Neuronal stem cell (in vitro differentiated cells): Measurements from ENCODE around the gene AKAP12.

ENCODE experiments used
- DNase-seq: peaks from one replicate; pipeline ENCODE4 v3.0.0-alpha.2; 2013; ENCODE audit warnings: low spot score
- H2AFZ ChIP-seq: one replicate; pipeline ENCODE4 v1.6.1; 2013; ENCODE audit warnings: mild to moderate bottlenecking, low read length, inconsistent platforms
- H2AK5ac ChIP-seq: 2 replicates; pipeline ENCODE4 v1.6.1; 2013; ENCODE audit warnings: low read depth, mild to moderate bottlenecking, inconsistent platforms, low read length, moderate library complexity, mixed read lengths
- H2BK120ac ChIP-seq: 2 replicates; pipeline ENCODE4 v1.6.1; 2013; ENCODE audit warnings: low read depth, mild to moderate bottlenecking, inconsistent platforms, low read length, moderate library complexity, mixed read lengths
- H2BK12ac ChIP-seq: one replicate; pipeline ENCODE4 v1.6.1; 2013; ENCODE audit warnings: low read length, inconsistent platforms
- H2BK15ac ChIP-seq: 2 replicates; pipeline ENCODE4 v1.6.1; 2013; ENCODE audit warnings: mild to moderate bottlenecking, low read length, inconsistent platforms, mixed read lengths
- H2BK5ac ChIP-seq: one replicate; pipeline ENCODE4 v1.6.1; 2013; ENCODE audit warnings: inconsistent platforms, mild to moderate bottlenecking, low read length, moderate library complexity
- H3K14ac ChIP-seq: one replicate; pipeline ENCODE4 v1.6.1; 2013; ENCODE audit warnings: low read length, inconsistent platforms
- H3K18ac ChIP-seq: 2 replicates; pipeline ENCODE4 v1.6.1; 2013; ENCODE audit warnings: low read length, inconsistent platforms
- H3K23ac ChIP-seq: 2 replicates; pipeline ENCODE4 v1.6.1; 2013; ENCODE audit warnings: low read depth, mild to moderate bottlenecking, mixed read lengths, low read length, inconsistent platforms; ENCODE audit not compliant: poor library complexity
- H3K27ac ChIP-seq: replicated peaks from 3 replicates; pipeline ENCODE4 v1.5.1; 2013; ENCODE audit warnings: low read length, inconsistent platforms
- H3K27me3 ChIP-seq, 3 experiments: 2 replicates each; pipeline ENCODE4 v1.6.1; 2013; ENCODE audit warnings: low read length in 3 of 3, mild to moderate bottlenecking in 2 of 3, inconsistent platforms in 1 of 3, low read depth in 1 of 3, mixed read lengths in 1 of 3, moderate library complexity in 1 of 3; ENCODE audit not compliant: control insufficient read depth in 3 of 3, insufficient read depth in 3 of 3
- H3K36me3 ChIP-seq, 2 donors: replicated peaks in 1 of 2; 2 replicates each; pipeline ENCODE4 v1.6.1; 2013; ENCODE audit warnings: low read length in 2 of 2; ENCODE audit not compliant: control insufficient read depth in 2 of 2, insufficient read depth in 2 of 2
- H3K4ac ChIP-seq: 2 replicates; pipeline ENCODE4 v1.6.1; 2013; ENCODE audit warnings: inconsistent platforms, mild to moderate bottlenecking, low read length, moderate library complexity
- H3K4me1 ChIP-seq, 2 donors: 1 replicate in 1 of 2; 2 replicates in 1 of 2; pipeline ENCODE4 v1.6.1; 2013; ENCODE audit warnings: low read length in 2 of 2, low read depth in 1 of 2; ENCODE audit not compliant: control insufficient read depth in 2 of 2, insufficient read depth in 1 of 2
- H3K4me2 ChIP-seq: one replicate; pipeline ENCODE4 v1.6.1; 2013; ENCODE audit warnings: mild to moderate bottlenecking, low read length, inconsistent platforms; ENCODE audit not compliant: insufficient read depth, poor library complexity, severe bottlenecking
- H3K4me3 ChIP-seq, 2 donors: 2 replicates each; pipeline ENCODE4 v1.5.1; 2013; ENCODE audit warnings: low read length in 2 of 2, mild to moderate bottlenecking in 2 of 2, inconsistent platforms in 1 of 2, moderate library complexity in 1 of 2
- H3K79me1 ChIP-seq: one replicate; pipeline ENCODE4 v1.6.1; 2013; ENCODE audit warnings: low read depth, mild to moderate bottlenecking, inconsistent platforms, low read length, moderate library complexity
- H3K9ac ChIP-seq: one replicate; pipeline ENCODE4 v1.6.1; 2013; ENCODE audit warnings: mild to moderate bottlenecking, low read depth, low read length, inconsistent platforms; ENCODE audit not compliant: poor library complexity
- H3K9me3 ChIP-seq, 2 donors: replicated peaks in 1 of 2; 2 replicates each; pipeline versions ENCODE3 to v1.6.1; 2013; ENCODE audit warnings: low read length in 2 of 2, mild to moderate bottlenecking in 2 of 2, inconsistent platforms in 1 of 2, low read depth in 1 of 2, mixed read lengths in 1 of 2, moderate library complexity in 1 of 2; ENCODE audit not compliant: control insufficient read depth in 2 of 2, insufficient read depth in 1 of 2
- H4K8ac ChIP-seq: one replicate; pipeline ENCODE4 v1.6.1; 2013; ENCODE audit warnings: low read depth, mild to moderate bottlenecking, inconsistent platforms, low read length, moderate library complexity
- H4K91ac ChIP-seq: one replicate; pipeline ENCODE4 v1.6.1; 2013; ENCODE audit warnings: low read length, low read depth, mild to moderate bottlenecking, inconsistent platforms; ENCODE audit not compliant: poor library complexity
- WGBS, 2 donors: extraction: QIAGEN DNeasy Blood & Tissue Kit; methylation state at CpG; one replicate each; pipeline ENCODE4 v1.1.7; 2013; ENCODE audit warnings: missing lambda C conversion rate in 2 of 2, mixed read lengths in 1 of 2; ENCODE audit not compliant: insufficient read length in 2 of 2, insufficient replicate concordance in 1 of 2; ENCODE audit errors: extremely low coverage in 2 of 2; 5-methylcytosine and 5-hydroxymethylcytosine counted together

Gene AKAP12

GRCh38 chr6:151324488-151324825 is 84.7 kb downstream of the AKAP12 start:
- Histone ChIP-seq H3K4me3 (no peak overlapping the region), H2AK5ac (no peak overlapping the region), H3K9ac (no peak overlapping the region), H3K36me3 (no peaks in the 10 kb centered on the region), H4K91ac (no peak overlapping the region), H3K27ac (no peak overlapping the region), H2BK15ac (no peak overlapping the region), H3K18ac (no peak overlapping the region), H3K14ac (no peak overlapping the region), H3K4me1 (peaks cover 4 to 6% of the 10 kb centered on the region in 2 donors), H3K79me1 (peaks cover 2% of the 10 kb centered on the region), H2BK5ac (no peak overlapping the region), H3K27me3 (peaks cover 0 to 1% (median 0%) of the 10 kb centered on the region in 3 experiments), H4K8ac (no peak overlapping the region), H3K9me3 (no peaks in the 10 kb centered on the region), H2AFZ (peak overlapping the region; percentile 63), H3K4ac (no peak overlapping the region), H2BK12ac (no peak overlapping the region), H2BK120ac (no peak overlapping the region), H3K23ac (no peak overlapping the region), H3K4me2 (no peak overlapping the region)
- WGBS, 2 donors, result no CpG with 5 or more reads among the region's 6 CpGs
- DNase-seq, result no peak

- H2AFZ ChIP-seq, result no peak overlapping the region
- no peak overlapping the region for H3K27ac ChIP-seq
- DNase-seq, result peak; percentile 15
- H3K4ac ChIP-seq, result no peak overlapping the region
- no peak overlapping the region for H2BK5ac ChIP-seq
- no peak overlapping the region for H4K91ac ChIP-seq
- peaks cover 2% of the 10 kb centered on the region for H3K79me1 ChIP-seq
- no peak overlapping the region for H2AK5ac ChIP-seq
- no peak overlapping the region for H4K8ac ChIP-seq
- no peak overlapping the region for H2BK120ac ChIP-seq
- peaks cover 0 to 1% (median 0%) of the 10 kb centered on the region in 3 experiments for H3K27me3 ChIP-seq
- peaks cover 4 to 6% of the 10 kb centered on the region in 2 donors for H3K4me1 ChIP-seq
- H2BK15ac ChIP-seq, result no peak overlapping the region
- H3K23ac ChIP-seq, result no peak overlapping the region
- no CpG with 5 or more reads among the region's 46 CpGs for WGBS, 2 donors
- H3K18ac ChIP-seq, result peak overlapping the region; percentile 87
- peak overlapping the region in 1 of 2 donors; percentile 80 for H3K4me3 ChIP-seq
- H3K9me3 ChIP-seq, result no peaks in the 10 kb centered on the region
- H3K9ac ChIP-seq, result peak overlapping the region; percentile 75
- peak overlapping the region; percentile 74 for H3K4me2 ChIP-seq
- H2BK12ac ChIP-seq, result no peak overlapping the region
- H3K36me3 ChIP-seq, result no peaks in the 10 kb centered on the region
- no peak overlapping the region for H3K14ac ChIP-seq
Measured at GRCh38 chr6:151325075-151326050, 85.6 kb downstream of the AKAP12 start.

- no peak overlapping the region for H2BK15ac ChIP-seq
- no peak overlapping the region for H3K23ac ChIP-seq
- H3K79me1 ChIP-seq, result peaks cover 2% of the 10 kb centered on the region
- H3K27me3 ChIP-seq, result peaks cover 0 to 1% (median 0%) of the 10 kb centered on the region in 3 experiments
- no peak overlapping the region for H4K91ac ChIP-seq
- WGBS, 2 donors, result no CpG with 5 or more reads among the region's 8 CpGs
- no peak overlapping the region for H3K18ac ChIP-seq
- peak overlapping the region; percentile 74 for H3K4me2 ChIP-seq
- H3K4ac ChIP-seq, result no peak overlapping the region
- no peak overlapping the region for H2AK5ac ChIP-seq
- peaks cover 4 to 6% of the 10 kb centered on the region in 2 donors for H3K4me1 ChIP-seq
- H2BK12ac ChIP-seq, result no peak overlapping the region
- DNase-seq, result no peak
- no peak overlapping the region for H3K14ac ChIP-seq
- no peak overlapping the region for H2BK5ac ChIP-seq
- H3K9me3 ChIP-seq, result no peaks in the 10 kb centered on the region
- H2AFZ ChIP-seq, result no peak overlapping the region
- H3K4me3 ChIP-seq, result no peak overlapping the region
- H3K36me3 ChIP-seq, result no peaks in the 10 kb centered on the region
- no peak overlapping the region for H3K9ac ChIP-seq
- H3K27ac ChIP-seq, result no peak overlapping the region
- no peak overlapping the region for H2BK120ac ChIP-seq
- no peak overlapping the region for H4K8ac ChIP-seq
Measured at GRCh38 chr6:151326116-151326825, 86.5 kb downstream of the AKAP12 start.

GRCh38 chr6:151327101-151327500 is 87.3 kb downstream of the AKAP12 start:
- Histone ChIP-seq H3K23ac (no peak overlapping the region), H2BK5ac (no peak overlapping the region), H3K27ac (no peak overlapping the region), H3K9me3 (no peaks in the 10 kb centered on the region), H4K8ac (no peak overlapping the region), H3K36me3 (no peaks in the 10 kb centered on the region), H3K18ac (no peak overlapping the region), H2AFZ (no peak overlapping the region), H3K27me3 (peaks cover 0 to 1% (median 0%) of the 10 kb centered on the region in 3 experiments), H3K4me3 (no peak overlapping the region), H3K4me1 (peaks cover 4 to 6% of the 10 kb centered on the region in 2 donors), H2AK5ac (no peak overlapping the region), H2BK12ac (no peak overlapping the region), H3K4me2 (no peak overlapping the region), H4K91ac (no peak overlapping the region), H3K79me1 (peaks cover 2% of the 10 kb centered on the region), H3K4ac (no peak overlapping the region), H3K9ac (no peak overlapping the region), H3K14ac (no peak overlapping the region), H2BK120ac (no peak overlapping the region), H2BK15ac (no peak overlapping the region)
- no CpG with 5 or more reads among the region's 4 CpGs for WGBS, 2 donors
- DNase-seq, result no peak
